NT2/D1 (cell line): Measurements from ENCODE around the gene SIX4.

Experiments used
- SUZ12 ChIP-seq: IDR thresholded peaks from 2 replicates; pipeline ENCODE4 v1.6.1; 2011; ENCODE audit not compliant: insufficient read length, insufficient read depth; ENCODE audit errors: extremely low read depth
- YY1 ChIP-seq: IDR thresholded peaks from 2 replicates; pipeline ENCODE4 v1.6.1; 2011; ENCODE audit not compliant: insufficient read length, insufficient read depth

GRCh38 chr14:60705100-60705499 is 19.1 kb downstream of the SIX4 start:
- TF ChIP-seq SUZ12, result no peak
- no peak for TF ChIP-seq YY1
